ENCODE data around the gene MICAL1. TPM values are rescaled to one million over a fixed set of nuclear protein-coding genes. Genes with fewer than 3 reads are reported as not detected.

The MICAL1 gene
- total and polyA plus RNA-seq, 12 donors, result 3.1 to 99.9 (median 10.4) TPM

DNA sequence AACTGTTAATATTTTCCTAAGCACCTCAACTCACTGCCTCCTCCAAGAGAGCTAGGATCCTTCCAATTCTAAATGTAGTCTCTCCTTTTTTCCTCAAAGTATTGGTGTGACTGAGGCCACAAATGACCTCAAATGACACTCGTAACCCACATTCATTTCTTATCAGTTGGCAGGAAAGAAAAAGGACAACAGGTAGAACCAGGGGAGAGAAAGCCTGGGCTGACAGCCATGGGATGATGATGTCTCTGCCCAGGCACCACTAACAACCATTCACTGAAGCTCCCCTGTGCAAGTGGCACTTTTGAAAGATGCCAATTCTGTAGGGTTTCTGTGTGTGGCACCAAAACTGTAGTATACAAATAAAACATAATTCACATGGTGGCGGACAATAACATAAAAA, 20.1 kb upstream of the MICAL1 start:
- H3K27me3 ChIP-seq, result no peaks in the 10 kb centered on the region
- peaks cover 0 to 51% of the 10 kb centered on the region in 2 donors for H3K36me3 ChIP-seq (replicated peaks in 1 of 2)
- no peak overlapping the region for H3K4me3 ChIP-seq
- 69 to 84% (median 74%) methylated on average over 2 of the region's 2 CpGs for WGBS, 4 donors
- no peak overlapping the region for H3K27ac ChIP-seq
- TF ChIP-seq, protein P1, sequence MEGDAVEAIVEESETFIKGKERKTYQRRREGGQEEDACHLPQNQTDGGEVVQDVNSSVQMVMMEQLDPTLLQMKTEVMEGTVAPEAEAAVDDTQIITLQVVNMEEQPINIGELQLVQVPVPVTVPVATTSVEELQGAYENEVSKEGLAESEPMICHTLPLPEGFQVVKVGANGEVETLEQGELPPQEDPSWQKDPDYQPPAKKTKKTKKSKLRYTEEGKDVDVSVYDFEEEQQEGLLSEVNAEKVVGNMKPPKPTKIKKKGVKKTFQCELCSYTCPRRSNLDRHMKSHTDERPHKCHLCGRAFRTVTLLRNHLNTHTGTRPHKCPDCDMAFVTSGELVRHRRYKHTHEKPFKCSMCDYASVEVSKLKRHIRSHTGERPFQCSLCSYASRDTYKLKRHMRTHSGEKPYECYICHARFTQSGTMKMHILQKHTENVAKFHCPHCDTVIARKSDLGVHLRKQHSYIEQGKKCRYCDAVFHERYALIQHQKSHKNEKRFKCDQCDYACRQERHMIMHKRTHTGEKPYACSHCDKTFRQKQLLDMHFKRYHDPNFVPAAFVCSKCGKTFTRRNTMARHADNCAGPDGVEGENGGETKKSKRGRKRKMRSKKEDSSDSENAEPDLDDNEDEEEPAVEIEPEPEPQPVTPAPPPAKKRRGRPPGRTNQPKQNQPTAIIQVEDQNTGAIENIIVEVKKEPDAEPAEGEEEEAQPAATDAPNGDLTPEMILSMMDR (IDR thresholded peaks at IDR 0.05), result no peak
- no peak for TF ChIP-seq POLR2A (IDR thresholded peaks at IDR 0.05)
- H3K4me1 ChIP-seq (replicated peaks in 1 of 2), result peaks cover 6 to 31% of the 10 kb centered on the region in 2 donors
- no peaks in the 10 kb centered on the region for H3K9me3 ChIP-seq (replicated peaks in 1 of 3)
- no peak for DNase-seq
- intact Hi-C loops (cut with DNase I), result no loop called here

- TF ChIP-seq, protein P1 (IDR thresholded peaks at IDR 0.05), result no peak
- no peak for TF ChIP-seq POLR2A (IDR thresholded peaks at IDR 0.05)
- Histone ChIP-seq H3K27ac (no peak overlapping the region), H3K4me1 (replicated peaks in 1 of 2) (peaks cover 6 to 25% of the 10 kb centered on the region in 2 donors), H3K9me3 (replicated peaks in 1 of 3) (no peaks in the 10 kb centered on the region), H3K4me3 (no peak overlapping the region), H3K36me3 (replicated peaks in 1 of 2) (peaks cover 0 to 56% of the 10 kb centered on the region in 2 donors), H3K27me3 (no peaks in the 10 kb centered on the region)
- intact Hi-C loops (cut with DNase I), result no loop called here
- WGBS, 4 donors, result 81 to 88% (median 83%) methylated on average over 4 of the region's 4 CpGs
- no peak for DNase-seq
Observed at GRCh38 chr6:109474995-109475394, 19.4 kb upstream of the MICAL1 start.

DNA sequence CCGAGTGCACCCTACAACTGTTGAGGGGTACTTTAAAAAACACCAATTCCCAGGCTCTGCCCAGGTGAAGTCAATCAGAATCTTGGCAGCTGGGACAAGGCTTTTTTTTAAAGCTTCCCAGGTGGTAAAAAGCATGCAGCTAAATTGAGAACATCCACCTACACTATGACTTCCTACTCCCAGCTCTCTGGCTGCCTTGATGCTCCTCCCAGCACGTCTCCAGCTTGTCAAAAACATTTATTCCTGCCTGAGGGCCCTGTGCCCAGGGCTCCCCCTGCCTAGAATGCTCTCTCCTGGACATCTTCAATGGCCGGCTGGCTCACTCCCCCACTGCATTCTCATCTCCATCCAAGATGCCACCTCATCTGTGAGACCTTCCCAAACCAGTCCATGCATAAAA, 17.5 kb upstream of the MICAL1 start:
- TF ChIP-seq, protein P1 (IDR thresholded peaks at IDR 0.05), result no peak
- TF ChIP-seq POLR2A (IDR thresholded peaks at IDR 0.05), result no peak
- WGBS, 4 donors, result 93 to 96% (median 94%) methylated on average over 3 of the region's 3 CpGs
- DNase-seq, result no peak

GRCh38 chr6:109472132-109472995, 16.8 kb upstream of the MICAL1 start:
- intact Hi-C loops (cut with DNase I), result no loop called here
- no peak overlapping the region for H3K4me3 ChIP-seq
- H3K27ac ChIP-seq, result no peak overlapping the region
- no peak for DNase-seq
- WGBS, 4 donors, result 94 to 96% (median 96%) methylated on average over 9 of the region's 9 CpGs
- H3K9me3 ChIP-seq (replicated peaks in 1 of 3), result no peaks in the 10 kb centered on the region
- TF ChIP-seq, protein P1 (IDR thresholded peaks at IDR 0.05), result no peak
- TF ChIP-seq POLR2A (IDR thresholded peaks at IDR 0.05), result no peak
- H3K36me3 ChIP-seq (replicated peaks in 1 of 2), result peaks cover 0 to 61% of the 10 kb centered on the region in 2 donors
- H3K27me3 ChIP-seq, result no peaks in the 10 kb centered on the region
- H3K4me1 ChIP-seq (replicated peaks in 1 of 2), result peaks cover 0 to 3% of the 10 kb centered on the region in 2 donors

More for the DNA sequence above, 17.5 kb upstream of the MICAL1 start:
- intact Hi-C loops (cut with DNase I), result no loop called here
- H3K36me3 ChIP-seq (replicated peaks in 1 of 2), result peaks cover 0 to 61% of the 10 kb centered on the region in 2 donors
- no peaks in the 10 kb centered on the region for H3K9me3 ChIP-seq (replicated peaks in 1 of 3)
- no peak overlapping the region for H3K4me3 ChIP-seq
- H3K27ac ChIP-seq, result no peak overlapping the region
- peaks cover 0 to 9% of the 10 kb centered on the region in 2 donors for H3K4me1 ChIP-seq (replicated peaks in 1 of 2)
- H3K27me3 ChIP-seq, result no peaks in the 10 kb centered on the region

Data from adrenal gland (tissue), 12 donors.